Glomerular visceral epithelial cell (primary cell): Measurements from ENCODE around the gene GLE1.
"Not testable (repeated sequence)": the region's sequence is repeated elsewhere in the genome, so short reads cannot be mapped to it uniquely, and the experiment has no call there.

Experiments
- DNase-seq: peaks from one replicate; pipeline ENCODE4 v3.0.0-alpha.2; 2016; ENCODE audit errors: extremely low spot score

Gene GLE1

GRCh38 chr9:128495804-128496417 is 8.6 kb upstream of the GLE1 start:
- no peak for DNase-seq

GRCh38 chr9:128497824-128498610 is 6.5 kb upstream of the GLE1 start:
- no peak for DNase-seq

- DNase-seq = no peak
These were observed 5.6 kb upstream of the GLE1 start for GRCh38 chr9:128498911-128499310.

- DNase-seq = no peak
These were observed 4.6 kb upstream of the GLE1 start for GRCh38 chr9:128499920-128500319.

GRCh38 chr9:128503415-128503825 is 1.1 kb upstream of the GLE1 start:
- DNase-seq = not testable (repeated sequence)

GRCh38 chr9:128503870-128504269 is 649 bp upstream of the GLE1 start:
- no peak for DNase-seq

- DNase-seq = peak; percentile 54
These were observed 871 bp downstream of the GLE1 start for GRCh38 chr9:128505414-128505765.

- not testable (repeated sequence) for DNase-seq
These were observed 1.4 kb downstream of the GLE1 start for GRCh38 chr9:128505906-128506305.

GRCh38 chr9:128512820-128513219 is 8.3 kb downstream of the GLE1 start:
- no peak for DNase-seq

- no peak for DNase-seq
These were observed 17.4 kb downstream of the GLE1 start for GRCh38 chr9:128521956-128522355.

GRCh38 chr9:128523199-128523925 is 18.8 kb downstream of the GLE1 start:
- peak; percentile 64 for DNase-seq

- no peak for DNase-seq
These were observed 22.2 kb downstream of the GLE1 start for GRCh38 chr9:128526720-128527119.

GRCh38 chr9:128528445-128529160 is 24.1 kb downstream of the GLE1 start:
- DNase-seq = no peak

GRCh38 chr9:128529191-128529590 is 24.7 kb downstream of the GLE1 start:
- no peak for DNase-seq

GRCh38 chr9:128532581-128532980 is 28.1 kb downstream of the GLE1 start:
- DNase-seq = no peak

- no peak for DNase-seq
These were observed 36.3 kb downstream of the GLE1 start for GRCh38 chr9:128540634-128541360.

GRCh38 chr9:128546504-128546903 is 42.0 kb downstream of the GLE1 start:
- DNase-seq = no peak

GRCh38 chr9:128548876-128549275 is 44.4 kb downstream of the GLE1 start:
- no peak for DNase-seq

GRCh38 chr9:128550226-128550625 is 45.7 kb downstream of the GLE1 start:
- no peak for DNase-seq

- DNase-seq = peak; percentile 56
These were observed 46.5 kb downstream of the GLE1 start for GRCh38 chr9:128550770-128551656.
